GM19351 (cell line): ENCODE measurements around the gene TK1.
"Not testable (repeated sequence)": the region's sequence is repeated elsewhere in the genome, so short reads cannot be mapped to it uniquely, and the experiment has no call there.

Source experiments
- ATAC-seq: cut with Tn5 transposase; IDR thresholded peaks from one replicate; pipeline ENCODE4 v1.9.1; 2021; ENCODE audit warnings: mild to moderate bottlenecking, moderate library complexity; ENCODE audit not compliant: unreplicated experiment

Gene TK1

DNA sequence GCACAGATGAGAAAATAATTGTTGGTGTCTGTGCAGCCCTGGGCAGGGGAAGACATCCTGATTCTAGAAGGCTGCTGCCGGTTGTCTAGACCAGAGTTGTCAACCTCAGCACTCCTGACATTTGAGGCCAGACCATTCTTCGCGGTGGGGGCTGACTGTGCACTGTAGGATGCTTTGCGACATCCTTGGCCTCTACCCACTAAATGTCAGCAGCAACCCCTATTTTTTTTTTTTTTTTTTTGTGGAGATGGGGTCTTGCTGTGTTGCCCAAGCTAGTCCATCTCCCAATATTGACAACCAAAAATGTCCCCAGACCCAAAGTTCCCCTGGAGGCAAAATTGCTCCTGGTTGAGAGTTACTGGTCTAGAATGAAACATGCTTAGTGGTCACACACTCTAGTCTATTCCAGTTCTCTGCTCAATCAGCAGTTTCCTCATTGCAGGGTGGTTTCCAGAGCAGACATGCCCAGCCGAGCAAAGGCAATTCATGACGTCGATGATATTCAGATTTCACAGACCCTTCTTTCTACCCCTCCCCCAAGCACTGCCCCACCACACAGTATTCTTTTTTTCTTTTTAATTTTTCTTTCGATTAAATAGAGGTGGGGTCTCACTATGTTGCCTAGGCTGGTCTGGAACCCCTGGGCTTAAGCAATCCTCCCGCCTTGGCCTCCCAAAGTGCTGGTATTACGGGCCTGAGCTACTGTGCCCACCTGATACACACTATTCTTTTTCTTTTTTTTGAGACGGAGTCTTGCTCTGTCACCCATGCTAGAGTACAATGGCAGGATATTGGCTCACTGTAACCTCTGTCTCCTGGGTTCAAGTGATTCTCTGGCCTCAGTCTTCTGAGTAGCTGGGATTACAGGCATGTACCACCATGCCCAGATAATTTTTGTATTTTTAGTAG, 31.7 kb downstream of the TK1 start:
- ATAC-seq: peak; percentile 55

DNA sequence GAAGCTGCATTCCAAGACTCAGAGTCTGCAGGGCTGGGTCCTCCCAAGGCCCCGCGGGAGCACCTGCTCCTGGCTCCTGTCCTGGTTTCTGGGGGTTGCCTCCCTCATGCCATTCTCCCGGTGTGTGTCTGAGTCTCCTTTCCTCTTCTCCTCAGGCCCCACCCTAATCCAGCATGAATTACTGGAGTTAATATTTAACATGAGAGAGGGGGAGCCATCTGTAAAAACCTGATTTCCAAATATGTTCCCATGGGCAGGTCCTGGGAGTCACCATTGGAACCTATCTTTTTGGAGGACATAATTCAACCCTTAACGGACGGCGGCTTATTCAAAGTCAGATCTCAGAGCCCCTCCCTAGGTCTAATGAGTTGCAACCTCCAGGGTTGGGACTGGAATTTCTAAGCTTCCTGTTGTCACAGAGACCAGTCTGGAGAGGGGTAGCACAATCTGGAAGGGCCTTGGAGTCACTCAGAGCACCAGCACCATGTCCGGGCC, 35.3 kb downstream of the TK1 start:
- no peak for ATAC-seq

DNA sequence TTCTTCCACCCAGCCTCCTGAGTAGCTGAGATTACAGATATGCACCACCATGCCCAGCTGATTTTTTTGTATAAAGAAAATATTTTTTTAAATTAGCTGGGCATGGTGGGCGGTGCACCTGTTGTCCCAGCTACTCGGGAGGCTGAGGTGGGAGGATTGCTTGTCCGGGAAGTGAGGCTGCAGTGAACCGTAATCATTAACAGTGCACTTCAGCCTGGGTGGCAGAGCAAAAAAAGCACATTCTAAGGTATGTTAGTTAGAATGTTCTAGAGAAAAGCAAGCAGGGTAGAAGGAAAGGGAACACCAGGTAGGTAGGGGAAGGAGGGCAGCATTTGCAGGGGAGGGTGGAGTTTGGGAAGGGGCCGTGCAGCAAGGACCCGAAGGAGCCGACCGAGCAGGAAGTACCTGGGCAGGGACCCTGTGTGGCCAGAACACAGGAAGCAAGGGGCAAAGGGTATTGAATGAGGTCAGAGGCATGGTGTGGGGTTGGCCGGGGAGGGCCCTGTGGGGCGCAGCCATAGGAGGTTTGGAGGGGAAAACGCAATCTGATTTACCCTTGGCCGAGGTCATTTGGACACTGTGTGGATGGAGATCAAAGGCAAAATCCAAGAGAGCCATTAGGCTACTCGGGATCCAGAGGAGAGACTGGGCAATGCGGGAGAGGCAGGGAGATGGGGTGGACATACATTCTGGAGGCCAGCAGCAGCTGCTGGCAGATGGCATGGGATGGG, 38.4 kb downstream of the TK1 start:
- no peak for ATAC-seq

DNA sequence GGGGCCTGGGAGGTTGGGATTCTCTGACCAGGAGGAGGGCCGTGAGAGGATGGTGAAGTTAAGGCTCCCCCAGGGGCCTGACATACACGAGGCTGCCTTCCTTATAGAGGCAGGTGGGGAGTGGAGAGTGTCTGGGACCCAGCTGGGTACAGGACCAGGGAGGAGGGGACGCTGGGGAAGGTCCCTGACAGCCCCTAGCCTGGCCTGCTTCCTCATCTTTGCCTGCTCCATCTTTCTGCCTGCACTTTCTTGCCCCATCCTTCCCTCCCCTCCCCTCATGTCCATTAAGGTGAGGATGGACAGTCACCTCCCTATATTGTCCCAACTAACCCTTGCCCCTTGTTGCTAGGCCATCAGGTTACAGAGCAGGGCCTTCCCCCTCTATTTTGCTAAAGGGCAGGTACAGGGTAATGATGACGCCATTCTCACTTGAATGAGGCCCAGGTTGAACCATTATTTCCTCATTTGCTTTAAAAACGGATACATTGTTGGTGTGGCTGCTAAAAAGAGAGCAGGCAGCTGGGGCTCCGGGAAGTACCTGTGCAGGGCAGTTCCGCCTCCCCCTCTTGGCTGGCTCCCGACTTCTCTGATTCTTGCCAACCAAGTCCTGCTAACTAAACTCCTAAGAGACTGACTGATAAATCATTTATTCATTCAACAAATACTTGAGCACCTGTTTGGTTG, 39.4 kb downstream of the TK1 start:
- ATAC-seq: peak; percentile 50

DNA sequence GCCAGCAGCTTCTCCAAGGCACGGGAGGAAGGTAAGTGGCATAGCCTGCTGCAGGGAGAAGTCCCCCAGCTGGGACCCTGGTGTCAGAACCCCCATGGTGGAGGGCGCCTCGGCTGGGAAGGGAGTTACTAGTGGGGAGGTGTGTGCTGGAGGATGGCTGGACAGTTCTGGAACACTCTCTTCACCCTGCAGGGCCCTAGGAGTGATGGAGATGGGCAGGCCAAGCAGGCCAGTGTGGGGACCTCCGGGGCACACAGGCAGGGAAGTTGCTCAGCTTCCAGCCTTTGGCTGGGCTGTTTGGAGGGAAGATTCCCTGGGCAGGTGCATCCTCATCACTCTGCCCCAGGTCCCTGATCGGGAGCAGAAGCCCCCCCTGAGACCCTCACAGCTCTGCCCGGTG, 40.0 kb downstream of the TK1 start:
- ATAC-seq: no peak

DNA sequence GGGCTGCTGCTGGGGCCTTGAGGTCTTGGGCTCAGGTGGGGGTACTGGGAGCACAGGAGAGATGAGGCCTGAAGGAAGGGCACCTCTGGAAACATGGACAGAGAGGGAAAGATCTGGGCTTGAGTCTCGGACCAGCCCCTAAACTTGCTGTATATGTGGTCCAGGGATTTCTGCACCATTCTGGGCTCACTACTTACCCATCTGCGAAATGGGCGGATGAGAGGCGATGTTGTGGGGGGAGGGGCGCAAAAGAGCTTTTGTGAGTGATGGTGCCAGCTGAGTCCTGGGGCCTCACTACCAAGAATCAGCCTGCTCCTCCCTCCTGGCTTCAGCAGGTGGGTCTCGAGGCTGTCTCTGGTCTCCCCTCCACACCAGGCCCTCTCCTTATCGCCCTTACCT, 40.4 kb downstream of the TK1 start:
- no peak for ATAC-seq

DNA sequence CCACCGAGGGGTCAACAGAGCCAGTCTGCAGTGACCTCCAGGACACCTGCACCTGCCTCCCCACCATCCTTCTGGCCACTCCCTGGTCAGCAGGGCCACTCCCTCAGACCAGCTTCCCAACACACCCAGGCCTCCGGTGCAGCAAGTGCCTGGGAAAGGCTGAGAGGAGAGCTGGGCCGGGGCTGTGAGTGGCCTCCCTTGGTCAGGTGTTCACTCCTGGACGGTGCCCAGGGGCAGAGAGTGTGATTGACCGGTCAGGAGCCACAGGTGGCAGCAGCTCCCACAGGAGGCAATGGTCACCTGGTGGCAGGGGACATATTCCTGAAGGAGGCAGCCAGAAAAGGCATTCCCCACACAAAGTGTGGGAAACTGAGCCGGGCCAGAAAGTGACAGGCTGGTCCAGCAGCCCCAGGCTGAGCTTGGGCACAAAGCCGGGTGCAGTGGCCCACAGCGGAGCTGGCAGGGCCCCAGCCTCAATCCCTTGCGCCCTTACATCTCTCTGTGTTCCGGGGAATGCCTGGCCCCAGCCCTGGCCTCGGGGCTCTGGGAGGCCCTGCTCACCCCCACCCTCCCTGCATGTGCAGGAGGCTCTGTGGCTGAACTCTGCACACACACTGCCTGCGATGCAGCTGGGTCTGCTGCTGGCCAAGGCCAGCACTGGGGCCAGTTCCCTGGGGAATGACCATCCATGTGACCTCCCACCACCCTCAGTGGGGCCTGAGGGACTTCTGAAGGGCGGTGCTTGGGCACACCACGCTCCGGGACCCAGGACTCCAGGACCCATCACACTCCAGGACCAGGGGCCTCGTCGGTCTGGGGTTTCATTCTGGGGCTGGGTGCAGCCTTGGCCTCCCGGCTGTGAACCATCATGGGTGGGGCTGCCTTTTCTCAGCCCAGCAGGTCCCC, 41.9 kb downstream of the TK1 start:
- no peak for ATAC-seq

DNA sequence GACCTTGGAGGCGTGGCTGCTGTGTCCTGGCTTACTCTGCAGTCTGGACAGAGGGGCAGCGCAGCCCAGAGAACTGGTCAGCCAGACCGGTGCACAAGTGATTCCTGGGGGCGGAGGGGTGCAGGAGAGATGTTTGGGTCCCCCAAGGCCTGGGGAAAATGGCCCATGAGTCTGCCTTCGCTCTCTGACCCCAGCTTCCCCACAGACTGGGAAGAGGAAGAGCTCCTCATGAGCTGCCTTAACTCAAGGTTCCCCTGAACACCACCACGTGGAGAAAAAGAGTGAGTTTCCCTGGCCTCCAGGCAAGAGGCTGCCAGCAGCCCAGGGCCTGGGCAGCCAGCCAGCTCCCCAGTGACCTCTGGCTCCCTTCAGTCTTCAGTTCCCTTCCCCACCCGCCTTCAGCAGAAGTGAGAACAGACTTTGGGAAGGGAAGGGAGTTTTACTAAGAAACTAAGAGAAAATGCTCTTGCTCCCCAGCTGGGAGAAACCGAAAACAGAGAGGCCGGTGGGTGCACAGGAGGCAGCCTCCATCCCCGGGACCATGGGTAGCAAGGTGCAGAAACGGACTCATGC, 42.6 kb downstream of the TK1 start:
- ATAC-seq: no peak

DNA sequence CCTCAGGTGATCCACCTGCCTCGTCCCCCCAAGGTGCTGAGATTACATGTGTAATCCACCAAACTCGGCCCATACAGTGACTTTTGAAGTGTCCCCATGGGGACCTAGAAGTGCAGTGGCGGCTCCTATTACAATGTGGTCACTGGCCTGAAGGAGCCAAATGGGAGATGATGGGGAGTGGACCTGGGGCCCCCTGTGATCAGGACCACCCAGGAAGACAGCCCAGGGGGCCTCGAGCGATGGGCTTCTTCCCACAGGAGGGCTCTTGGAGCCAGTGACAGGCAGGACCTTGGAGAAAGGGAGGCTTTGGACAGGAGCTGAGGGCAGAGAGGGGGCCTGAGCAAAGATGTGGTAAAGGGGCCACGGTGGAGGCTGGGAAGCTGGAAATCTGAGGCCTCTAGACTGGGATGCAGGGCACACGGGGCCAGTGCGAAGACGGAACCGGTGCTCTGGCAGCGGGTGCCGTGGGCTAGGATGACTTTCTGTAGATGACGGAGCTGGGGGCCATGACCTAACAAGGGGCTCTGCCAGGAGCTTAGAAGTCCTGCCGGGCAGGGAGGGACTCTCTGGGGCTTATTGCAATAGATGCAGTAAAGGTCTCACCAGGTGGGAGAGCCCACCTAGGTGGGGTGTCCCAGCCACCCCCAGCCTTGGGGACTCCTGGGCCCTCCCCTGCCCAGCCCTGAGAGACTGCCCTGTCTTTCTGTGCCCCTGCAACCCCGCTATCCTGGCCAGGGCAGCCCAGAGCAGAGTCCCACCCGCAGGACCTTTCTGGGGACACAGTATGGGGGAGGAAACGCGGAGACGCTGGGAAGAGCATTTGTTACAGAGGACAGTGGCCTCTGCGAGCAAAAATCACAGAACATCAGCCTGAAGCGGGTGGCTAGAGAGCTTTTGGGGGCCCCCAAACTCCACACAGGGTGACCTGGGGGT, 43.4 kb downstream of the TK1 start:
- ATAC-seq: no peak

DNA sequence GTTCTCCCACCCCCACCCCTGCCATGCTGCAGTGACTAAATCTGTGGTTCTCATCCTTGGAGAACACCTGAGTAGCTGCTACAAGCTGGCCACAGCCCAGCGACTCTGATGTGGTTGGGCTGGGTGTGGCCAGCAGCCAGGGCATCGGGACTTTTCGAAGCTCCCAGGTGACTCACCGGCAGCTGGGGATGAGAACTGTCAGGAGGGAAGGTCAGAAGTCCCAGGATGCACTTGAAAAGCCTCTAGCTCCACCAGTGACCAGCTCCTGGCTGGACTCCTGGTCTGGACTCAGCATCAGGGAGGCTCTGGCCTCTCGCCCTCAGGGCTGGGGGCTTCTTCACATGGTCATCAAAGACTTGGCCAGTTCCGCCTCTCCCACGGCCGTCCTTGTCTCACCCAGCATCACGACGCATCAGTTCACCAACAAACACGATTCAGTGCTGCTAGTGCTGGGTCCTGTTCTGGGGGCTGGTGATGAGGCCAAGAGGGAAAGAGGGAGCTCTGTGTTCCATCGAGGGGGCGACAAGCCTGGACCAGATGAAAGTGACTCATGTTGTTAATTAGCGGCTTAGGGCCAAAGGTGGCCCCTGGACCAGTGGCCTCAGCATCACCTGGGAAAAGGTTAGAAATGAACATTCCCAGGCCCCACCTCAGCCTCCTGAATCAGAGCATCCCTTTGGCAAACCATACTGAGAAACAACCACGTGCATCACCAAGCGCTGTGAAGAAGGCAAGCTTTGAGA, 44.6 kb downstream of the TK1 start:
- ATAC-seq: no peak

DNA sequence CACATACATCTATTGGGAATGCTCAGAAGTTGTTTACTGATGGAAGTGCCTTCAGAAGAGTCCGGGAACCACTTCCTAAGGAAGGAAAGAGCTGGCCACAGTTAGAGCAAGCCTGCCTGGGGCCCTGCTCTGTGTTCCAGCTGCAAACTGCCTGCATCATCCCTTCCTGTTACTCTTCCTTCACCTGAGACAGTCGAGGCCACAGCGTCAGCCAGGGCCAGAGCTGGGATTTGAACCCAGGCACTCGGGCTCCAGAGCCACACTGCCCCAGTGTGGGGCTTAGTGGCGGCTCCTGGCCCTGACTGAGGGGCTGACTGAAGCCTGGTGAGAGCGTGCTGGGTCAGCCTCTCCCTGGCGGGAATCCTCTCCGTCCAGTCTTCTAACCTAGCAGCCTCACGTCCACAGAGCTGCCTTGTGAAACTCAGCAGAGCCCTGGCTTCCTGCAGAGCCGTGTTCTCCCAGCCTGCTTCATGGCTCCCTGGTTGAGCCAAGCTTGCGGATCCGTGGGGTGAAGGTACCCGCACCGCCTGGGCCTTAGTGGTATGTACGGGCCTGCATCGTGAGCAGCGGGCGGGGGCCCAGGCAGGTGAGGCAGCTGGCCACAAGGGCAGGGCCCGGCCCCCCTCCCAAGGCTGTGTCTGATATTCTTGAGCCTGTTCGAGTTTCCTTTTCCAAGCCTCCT, 45.3 kb downstream of the TK1 start:
- no peak for ATAC-seq

DNA sequence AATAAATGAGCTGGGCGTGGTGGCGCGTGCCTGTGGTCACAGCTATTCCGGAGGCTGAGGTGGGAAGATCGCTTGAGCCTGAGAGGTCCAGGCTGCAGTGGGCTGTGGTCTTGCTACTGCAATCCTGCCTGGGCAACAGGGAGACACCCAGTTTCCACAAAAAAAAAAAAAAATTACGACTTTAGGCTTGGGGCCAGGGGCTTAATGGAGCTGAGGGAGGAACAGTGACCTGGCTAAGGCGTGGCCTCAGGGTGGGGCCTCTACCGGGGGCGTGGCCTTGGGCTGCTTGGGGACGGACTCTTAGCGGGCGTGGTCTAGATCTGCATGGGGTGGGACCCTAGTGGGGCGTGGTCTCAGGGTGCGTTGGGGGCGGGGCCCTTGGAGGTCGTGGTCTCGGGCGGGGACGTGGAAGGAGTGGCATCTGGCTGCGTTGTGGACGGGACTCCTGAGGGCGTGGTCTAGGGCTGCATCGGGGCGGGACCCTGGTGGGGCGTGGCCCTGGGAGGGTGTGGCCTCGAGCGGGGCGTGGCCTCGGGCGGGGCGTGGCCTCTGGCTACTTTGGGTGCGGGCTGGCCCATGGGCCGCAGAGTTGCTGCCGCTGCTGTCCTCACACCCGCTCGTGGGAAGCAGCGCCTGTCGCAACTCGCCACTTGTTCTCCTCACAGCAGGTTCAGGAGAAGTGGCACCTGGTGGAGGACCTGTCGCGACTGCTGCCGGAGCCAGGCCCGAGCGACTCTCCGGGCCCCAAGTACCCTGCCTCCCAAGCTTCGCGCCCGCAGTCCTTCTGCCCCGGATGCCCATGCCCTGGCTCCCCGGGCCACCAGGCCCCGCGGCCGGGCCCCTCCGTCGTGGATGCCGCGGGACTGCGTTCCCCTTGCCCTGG, 46.4 kb downstream of the TK1 start:
- peak; percentile 81 for ATAC-seq

DNA sequence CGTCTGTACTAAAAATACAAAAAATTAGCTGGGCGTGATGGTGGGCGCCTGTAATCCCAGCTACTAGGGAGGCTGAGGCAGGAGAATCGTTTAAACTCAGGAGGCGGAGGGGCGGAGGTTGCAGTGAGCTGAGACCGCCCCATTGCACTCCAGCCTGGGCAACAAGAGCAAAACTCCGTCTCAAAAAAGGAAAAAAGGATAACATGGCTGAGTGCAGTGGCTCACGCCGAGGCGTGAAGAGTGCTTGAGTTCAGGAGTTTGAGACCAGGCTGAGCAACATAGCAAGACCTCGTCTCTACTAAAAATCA, 47.0 kb downstream of the TK1 start:
- not testable (repeated sequence) for ATAC-seq

DNA sequence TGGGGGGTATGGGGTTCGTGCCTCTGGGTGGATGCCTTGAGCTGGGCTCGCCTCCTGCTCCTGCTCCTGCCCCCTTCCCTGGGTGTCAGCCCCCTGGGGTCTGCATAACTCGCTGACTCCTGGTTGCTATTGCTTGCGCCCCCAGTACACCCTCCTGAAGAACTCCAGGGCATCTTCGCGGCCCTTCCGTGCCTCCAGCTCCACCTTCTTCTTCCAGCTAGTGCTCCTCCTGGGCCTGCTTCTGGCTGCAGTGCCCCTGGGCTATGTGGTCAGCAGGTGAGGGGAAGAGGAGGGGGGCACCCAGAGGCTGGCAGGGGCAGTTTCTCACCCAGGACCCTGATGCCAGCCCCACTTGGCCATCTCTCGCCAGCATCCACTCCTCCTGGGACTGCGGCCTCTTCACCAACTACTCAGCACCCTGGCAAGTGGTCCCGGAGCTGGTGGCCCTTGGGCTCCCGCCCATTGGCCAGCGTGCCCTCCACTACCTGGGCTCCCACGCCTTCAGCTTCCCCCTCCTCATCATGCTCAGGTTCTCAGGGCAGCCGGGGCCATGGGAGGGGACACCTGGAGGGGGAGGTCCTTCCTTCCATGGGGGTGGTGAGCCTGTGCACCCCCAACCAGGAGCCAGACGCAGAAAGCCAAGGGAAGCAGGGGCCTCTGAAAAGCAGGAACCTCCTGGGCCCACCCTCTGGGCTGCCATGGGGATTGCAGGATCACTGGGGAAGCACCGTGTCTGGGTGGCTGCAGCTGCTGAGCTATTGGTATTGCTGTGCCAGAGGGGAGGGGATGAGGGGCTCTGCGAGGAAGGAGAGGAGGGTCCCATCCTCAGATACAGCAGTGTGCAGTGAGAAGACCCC, 48.4 kb downstream of the TK1 start:
- ATAC-seq: no peak

DNA sequence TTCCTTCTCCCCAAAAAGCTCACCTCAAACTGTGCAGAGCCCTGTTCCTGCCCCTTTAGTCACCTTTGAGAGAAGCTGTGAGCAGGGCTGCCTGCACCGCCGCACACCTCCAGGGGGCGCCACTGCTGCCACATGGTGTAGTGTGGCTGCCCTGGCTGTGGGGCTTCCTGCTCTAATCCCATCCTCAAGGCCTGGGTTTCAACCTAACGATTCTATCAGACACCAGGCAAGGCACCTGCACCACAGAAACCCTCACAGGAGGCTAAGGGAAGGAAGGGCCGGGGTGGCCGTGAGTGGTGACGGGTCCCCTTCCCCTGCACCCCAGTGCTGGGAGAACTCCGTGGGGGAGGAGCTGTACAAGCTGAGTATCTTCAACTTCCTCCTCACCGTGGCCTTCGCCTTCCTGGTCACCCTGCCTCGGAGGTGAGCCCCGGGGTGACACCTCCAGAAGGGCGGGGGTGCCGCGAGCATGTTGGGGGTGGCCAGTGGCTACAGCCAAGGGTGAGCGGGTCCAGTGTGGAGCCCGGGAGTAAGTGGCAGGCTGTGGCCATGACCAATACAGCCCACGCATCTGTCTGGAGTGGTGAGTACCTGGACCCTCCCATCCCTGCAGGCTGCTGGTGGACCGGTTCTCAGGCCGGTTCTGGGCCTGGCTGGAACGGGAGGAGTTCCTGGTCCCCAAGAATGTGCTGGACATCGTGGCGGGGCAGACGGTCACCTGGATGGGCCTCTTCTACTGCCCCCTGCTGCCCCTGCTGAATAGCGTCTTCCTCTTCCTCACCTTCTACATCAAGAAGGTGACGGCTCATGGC, 49.3 kb downstream of the TK1 start:
- ATAC-seq: no peak
